Heart left ventricle (tissue), 16 donors: Measurements from ENCODE around the gene RGS17. TPM values are rescaled to one million over a fixed set of nuclear protein-coding genes. Genes with fewer than 3 reads are reported as not detected.

Experiments used
- ATAC-seq, 4 donors: fragments of 200-7000 bp; cut with Tn5 transposase; one replicate each; pipeline ENCODE4 v1.9.1; 2020 to 2022; ENCODE audit warnings: moderate library complexity in 4 of 4, mild to moderate bottlenecking in 3 of 4, moderate number of reproducible peaks in 1 of 4
- DNase-seq, 5 donors: peaks; one replicate each; pipeline ENCODE4 v3.0.0-alpha.2; 2020
- H3K27ac ChIP-seq, 12 donors: fragments of 200-600 bp; sonication (generic) in 4 of 12; one replicate each; pipeline versions ENCODE4 v1.5.0 to v1.8.0; 2016 to 2022; ENCODE audit warnings: mild to moderate bottlenecking in 2 of 12
- H3K27me3 ChIP-seq, 9 donors: fragments of 200-600 bp; sonication (generic) in 2 of 9; one replicate each; pipeline versions ENCODE4 v1.5.1 to v1.8.0; 2016 to 2022; ENCODE audit warnings: mild to moderate bottlenecking in 3 of 9
- H3K36me3 ChIP-seq, 9 donors: fragments of 200-600 bp; sonication (generic) in 2 of 9; one replicate each; pipeline versions ENCODE4 v1.5.0 to v1.8.0; 2018 to 2022; ENCODE audit warnings: mild to moderate bottlenecking in 2 of 9
- H3K4me1 ChIP-seq, 12 donors: fragments of 200-600 bp; sonication (generic) in 4 of 12; one replicate each; pipeline versions ENCODE4 v1.5.0 to v1.8.0; 2016 to 2022; ENCODE audit warnings: mild to moderate bottlenecking in 3 of 12
- H3K4me3 ChIP-seq, 12 donors: fragments of 200-600 bp; sonication (generic) in 4 of 12; one replicate each; pipeline versions ENCODE4 v1.5.0 to v1.8.0; 2017 to 2022; ENCODE audit warnings: mild to moderate bottlenecking in 9 of 12, moderate library complexity in 4 of 12
- H3K9me3 ChIP-seq, 12 donors: fragments of 200-600 bp; sonication (generic) in 4 of 12; one replicate each; pipeline versions ENCODE4 v1.5.0 to v1.8.0; 2016 to 2022; ENCODE audit warnings: mild to moderate bottlenecking in 1 of 12
- CTCF ChIP-seq, 12 donors: fragments of 200-600 bp; sonication (generic) in 4 of 12; IDR thresholded peaks; one replicate each; pipeline versions ENCODE4 v1.5.0 to v1.8.0; 2018 to 2022; ENCODE audit warnings: antibody characterized with exemption in 12 of 12, mild to moderate bottlenecking in 5 of 12
- POLR2A ChIP-seq, 2 donors: fragments of 450-650 bp; IDR thresholded peaks; one replicate each; pipeline ENCODE4 v1.6.1; 2017; ENCODE audit warnings: antibody characterized with exemption in 2 of 2, mild to moderate bottlenecking in 2 of 2, moderate library complexity in 2 of 2
- WGBS, 4 donors: extraction: QIAGEN DNeasy Blood & Tissue Kit in 2 of 4; methylation state at CpG; one replicate each; pipeline versions ENCODE4 v1.1.5 to v1.1.7; 2013 to 2018; 5-methylcytosine and 5-hydroxymethylcytosine counted together
- intact Hi-C, 10 donors: fragments of 100-400 bp; cut with DNase I; formaldehyde crosslinking; loops; one replicate each; pipeline versions ENCODE4 v1.11.1 to v1.14.2; 2022
- polyA plus RNA-seq, 2 donors: library from polyadenylated mRNA; stranded (reverse); fragments of 200-250 nt; gene quantifications; one replicate each; pipeline ENCODE4 v1.2.3, GENCODE V29; 2013
- total RNA-seq, 9 donors: library from RNA; depleted of rRNA in 2 of 9; stranded (reverse); fragments of >200 nt in 2 of 9; fragmentation: NEBNext Ultra II Directional in 3 of 9; extraction: Animal tissue kit (Norgen Biotek cat#: 25700) in 3 of 9; gene quantifications; one replicate each; pipeline versions ENCODE4 v1.1.0 to v1.2.4, GENCODE V29; 2016 to 2023
- donor health status: ischemic (EF 13 %, LVEDD 7.1; RV severe dilation, severe dysfunction).
- donor health status: healthy with polysubstance abuse.
- donor health status: DM: no; HTN: yes; CAD: no.
- donor health status: DM: no; HTN: no; CAD: no.
- donor health status: ischemic (EF 25% LVEDD 6.9; RV normal size, moderate dysfunction).
- donor health status: ischemic (EF 25% LVEDD 5.7; RV mildly dilated, moderate dysfunction).
- donor health status: healthy.
- donor health status: DM: yes; HTN: yes; CAD: no.
- donor health status: ischemic (EF 35%, LVEDD 5.7; RV mildly dilated, moderate dysfunction).
- donor health status: nonischemic (EF 11% LVEDD 7.7; RV severe dilation, severe dysfunction).
- donor health status: DM: yes; HTN: yes; CAD: no.
- donor health status: PGD.
- donor health status: ischemic (EF 29% LVEDD 5.4; RV normal size, mild dysfunction).
- donor health status: nonischemic (EF 23%, LVEDD 6.1; RV moderate dilation, normal function).

RGS17 gene
- total and polyA plus RNA-seq, 11 donors = under 0.01 to 0.53 (median 0.19) TPM; not detected in 1

GRCh38 chr6:153126218-153126617, 4.9 kb downstream of the RGS17 start:
- no peaks in the 10 kb centered on the region for H3K9me3 ChIP-seq
- TF ChIP-seq CTCF (IDR thresholded peaks at IDR 0.05) (no peak), POLR2A (IDR thresholded peaks at IDR 0.05) (no peak)
- intact Hi-C loops = no loop called here
- no peaks in the 10 kb centered on the region for H3K36me3 ChIP-seq
- ATAC-seq (no peak), DNase-seq (no peak)
- H3K4me3 ChIP-seq = no peak overlapping the region
- H3K4me1 ChIP-seq = peaks cover 0 to 17% (median 12%) of the 10 kb centered on the region in 12 donors
- H3K27ac ChIP-seq = no peak overlapping the region
- WGBS, 4 donors = 84 to 89% (median 87%) methylated on average over 3 of the region's 3 CpGs
- H3K27me3 ChIP-seq = peaks cover 3 to 46% (median 19%) of the 10 kb centered on the region in 9 donors

DNA sequence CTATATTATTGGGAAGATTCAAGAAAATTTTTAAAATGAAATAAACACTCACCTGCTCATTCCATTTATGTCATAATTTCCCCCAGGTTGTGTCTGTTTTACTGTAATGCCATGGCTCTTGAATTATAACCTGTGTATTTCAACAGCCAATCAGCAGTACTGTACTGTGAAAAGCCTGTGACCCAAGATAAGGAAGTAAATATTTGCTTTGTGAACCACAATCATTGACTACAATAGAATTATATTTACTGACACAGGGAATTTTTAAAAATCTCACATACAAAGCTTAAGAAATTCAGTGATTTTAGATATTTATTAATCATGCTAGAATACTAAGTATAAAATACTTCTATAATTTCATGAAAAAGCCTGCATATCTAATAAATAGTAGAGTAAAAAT, 6.0 kb downstream of the RGS17 start:
- DNase-seq (no peak), ATAC-seq (no peak)
- no peak overlapping the region for H3K27ac ChIP-seq
- peaks cover 0 to 8% (median 5%) of the 10 kb centered on the region in 12 donors for H3K4me1 ChIP-seq
- H3K27me3 ChIP-seq = peaks cover 3 to 37% (median 17%) of the 10 kb centered on the region in 9 donors
- TF ChIP-seq POLR2A (IDR thresholded peaks at IDR 0.05) (no peak), CTCF (IDR thresholded peaks at IDR 0.05) (no peak)
- H3K36me3 ChIP-seq = no peaks in the 10 kb centered on the region
- intact Hi-C loops = no loop called here
- H3K4me3 ChIP-seq = no peak overlapping the region
- no peaks in the 10 kb centered on the region for H3K9me3 ChIP-seq

- peaks cover 0 to 26% (median 10%) of the 10 kb centered on the region in 9 donors for H3K27me3 ChIP-seq
- WGBS, 4 donors = 67 to 78% (median 68%) methylated on average over 3 of the region's 3 CpGs
Measured at GRCh38 chr6:153123801-153124200, 7.3 kb downstream of the RGS17 start.

GRCh38 chr6:153121311-153121710, 9.8 kb downstream of the RGS17 start:
- Histone ChIP-seq H3K4me1 (no peaks in the 10 kb centered on the region), H3K27me3 (peaks cover 0 to 9% (median 0%) of the 10 kb centered on the region in 9 donors), H3K4me3 (no peak overlapping the region), H3K9me3 (no peaks in the 10 kb centered on the region), H3K36me3 (no peaks in the 10 kb centered on the region), H3K27ac (no peak overlapping the region)
- intact Hi-C loops = no loop called here
- DNase-seq (no peak), ATAC-seq (no peak)
- TF ChIP-seq POLR2A (IDR thresholded peaks at IDR 0.05) (no peak), CTCF (IDR thresholded peaks at IDR 0.05) (no peak)

More at GRCh38 chr6:153123801-153124200, 7.3 kb downstream of the RGS17 start:
- intact Hi-C loops = no loop called here
- Histone ChIP-seq H3K4me3 (no peak overlapping the region), H3K9me3 (no peaks in the 10 kb centered on the region), H3K27ac (no peak overlapping the region), H3K36me3 (no peaks in the 10 kb centered on the region), H3K4me1 (no peaks in the 10 kb centered on the region)
- DNase-seq (no peak), ATAC-seq (no peak)
- no peak for TF ChIP-seq CTCF (IDR thresholded peaks at IDR 0.05)
- TF ChIP-seq POLR2A (IDR thresholded peaks at IDR 0.05) = no peak
